ENCODE data around the gene NIPBL. TPM values are rescaled to one million over a fixed set of nuclear protein-coding genes. Genes with fewer than 3 reads are reported as not detected.

The NIPBL gene
- total RNA-seq, 1 donor = 41.8 TPM

- TF ChIP-seq CTCF (IDR thresholded peaks at IDR 0.05; ENCODE audit: insufficient read depth, low read length) = no peak
Measured at GRCh38 chr5:36875051-36875789, 1.3 kb upstream of the NIPBL start.

GRCh38 chr5:36875790-36876298, 725 bp upstream of the NIPBL start:
- DNase-seq (ENCODE audit: low read depth) = peak; percentile 71
- H3K4me3 ChIP-seq (ENCODE audit: low read depth, low read length) = peak overlapping the region; percentile 88
- peak; percentile 68 for TF ChIP-seq CTCF (IDR thresholded peaks at IDR 0.05; ENCODE audit: insufficient read depth, low read length)

More at GRCh38 chr5:36875051-36875789, 1.3 kb upstream of the NIPBL start:
- DNase-seq (ENCODE audit: low read depth) = peak; percentile 41
- peak overlapping the region; percentile 88 for H3K4me3 ChIP-seq (ENCODE audit: low read depth, low read length)

GRCh38 chr5:36876965-36877666, 547 bp downstream of the NIPBL start:
- peak overlapping the region; percentile 88 for H3K4me3 ChIP-seq (ENCODE audit: low read depth, low read length)
- peak; percentile 62 for DNase-seq (ENCODE audit: low read depth)
- no peak for TF ChIP-seq CTCF (IDR thresholded peaks at IDR 0.05; ENCODE audit: insufficient read depth, low read length)

GRCh38 chr5:36877667-36878391, 1.3 kb downstream of the NIPBL start:
- H3K4me3 ChIP-seq (ENCODE audit: low read depth, low read length) = peak overlapping the region; percentile 88
- peak; percentile 21 for DNase-seq (ENCODE audit: low read depth)
- TF ChIP-seq CTCF (IDR thresholded peaks at IDR 0.05; ENCODE audit: insufficient read depth, low read length) = no peak

GRCh38 chr5:36878392-36879082, 2.0 kb downstream of the NIPBL start:
- no peak for TF ChIP-seq CTCF (IDR thresholded peaks at IDR 0.05; ENCODE audit: insufficient read depth, low read length)
- peak; percentile 51 for DNase-seq (ENCODE audit: low read depth)
- H3K4me3 ChIP-seq (ENCODE audit: low read depth, low read length) = peak overlapping the region; percentile 88
